PFSK-1 (cell line): ENCODE data around the gene AHSG.

Experiments used
- FOXP2 ChIP-seq: optimal IDR thresholded peaks from 2 replicates; pipeline ENCODE3; 2011; ENCODE audit warnings: borderline replicate concordance, control low read depth, inconsistent platforms; ENCODE audit not compliant: insufficient read depth; ENCODE audit errors: extremely low read length, extremely low read depth
- POLR2AphosphoS5 ChIP-seq: IDR thresholded peaks from 2 replicates; pipeline ENCODE4 v1.6.1; 2012; ENCODE audit warnings: low read depth, mild to moderate bottlenecking, control low read depth, low read length, moderate library complexity
- REST ChIP-seq, 2 experiments: IDR thresholded peaks; 2 replicates each; pipeline versions ENCODE4 v1.6.1 to v1.8.0; 2011 to 2012; ENCODE audit warnings: low read depth in 2 of 2, low read length in 2 of 2, control low read depth in 1 of 2, inconsistent platforms in 1 of 2, mild to moderate bottlenecking in 1 of 2, moderate library complexity in 1 of 2; ENCODE audit not compliant: insufficient read depth in 1 of 2
- SIN3A ChIP-seq: IDR thresholded peaks from 2 replicates; pipeline ENCODE4 v1.6.1; 2012; ENCODE audit warnings: mild to moderate bottlenecking, low read length, moderate library complexity, borderline replicate concordance; ENCODE audit not compliant: insufficient read depth
- TAF1 ChIP-seq: IDR thresholded peaks from 2 replicates; pipeline ENCODE4 v1.6.1; 2012; ENCODE audit warnings: low read length, control low read depth, borderline replicate concordance; ENCODE audit not compliant: insufficient read depth

The AHSG gene

GRCh38 chr3:186621894-186622650, 9.2 kb downstream of the AHSG start:
- no peak for TF ChIP-seq SIN3A
- no peak for TF ChIP-seq REST (IDR thresholded peaks at IDR 0.05; ENCODE audit: insufficient read depth in 1 of 2, low read depth in 2 of 2, low read length in 2 of 2)
- no peak for TF ChIP-seq TAF1
- no peak for TF ChIP-seq FOXP2
- TF ChIP-seq POLR2AphosphoS5 = no peak

GRCh38 chr3:186622651-186623310, 9.9 kb downstream of the AHSG start:
- TF ChIP-seq SIN3A (no peak), REST (IDR thresholded peaks at IDR 0.05; ENCODE audit: insufficient read depth in 1 of 2, low read depth in 2 of 2, low read length in 2 of 2) (no peak), TAF1 (no peak), FOXP2 (no peak), POLR2AphosphoS5 (no peak)

- TF ChIP-seq SIN3A = no peak
- TF ChIP-seq TAF1 = no peak
- TF ChIP-seq POLR2AphosphoS5 = no peak
- no peak for TF ChIP-seq FOXP2
- no peak for TF ChIP-seq REST (IDR thresholded peaks at IDR 0.05; ENCODE audit: insufficient read depth in 1 of 2, low read depth in 2 of 2, low read length in 2 of 2)
These were observed 11.7 kb downstream of the AHSG start for GRCh38 chr3:186624598-186624997.

GRCh38 chr3:186625600-186626042, 12.8 kb downstream of the AHSG start:
- TF ChIP-seq REST (IDR thresholded peaks at IDR 0.05; ENCODE audit: insufficient read depth in 1 of 2, low read depth in 2 of 2, low read length in 2 of 2) (no peak), TAF1 (no peak), POLR2AphosphoS5 (no peak), FOXP2 (no peak), SIN3A (no peak)
